HG03378 (cell line): ENCODE data around the gene PRDM2.

Experiments used
- ATAC-seq: cut with Tn5 transposase; IDR thresholded peaks from one replicate; pipeline ENCODE4 v1.9.1; 2021; ENCODE audit warnings: mild to moderate bottlenecking, moderate library complexity; ENCODE audit not compliant: unreplicated experiment

PRDM2 gene

DNA sequence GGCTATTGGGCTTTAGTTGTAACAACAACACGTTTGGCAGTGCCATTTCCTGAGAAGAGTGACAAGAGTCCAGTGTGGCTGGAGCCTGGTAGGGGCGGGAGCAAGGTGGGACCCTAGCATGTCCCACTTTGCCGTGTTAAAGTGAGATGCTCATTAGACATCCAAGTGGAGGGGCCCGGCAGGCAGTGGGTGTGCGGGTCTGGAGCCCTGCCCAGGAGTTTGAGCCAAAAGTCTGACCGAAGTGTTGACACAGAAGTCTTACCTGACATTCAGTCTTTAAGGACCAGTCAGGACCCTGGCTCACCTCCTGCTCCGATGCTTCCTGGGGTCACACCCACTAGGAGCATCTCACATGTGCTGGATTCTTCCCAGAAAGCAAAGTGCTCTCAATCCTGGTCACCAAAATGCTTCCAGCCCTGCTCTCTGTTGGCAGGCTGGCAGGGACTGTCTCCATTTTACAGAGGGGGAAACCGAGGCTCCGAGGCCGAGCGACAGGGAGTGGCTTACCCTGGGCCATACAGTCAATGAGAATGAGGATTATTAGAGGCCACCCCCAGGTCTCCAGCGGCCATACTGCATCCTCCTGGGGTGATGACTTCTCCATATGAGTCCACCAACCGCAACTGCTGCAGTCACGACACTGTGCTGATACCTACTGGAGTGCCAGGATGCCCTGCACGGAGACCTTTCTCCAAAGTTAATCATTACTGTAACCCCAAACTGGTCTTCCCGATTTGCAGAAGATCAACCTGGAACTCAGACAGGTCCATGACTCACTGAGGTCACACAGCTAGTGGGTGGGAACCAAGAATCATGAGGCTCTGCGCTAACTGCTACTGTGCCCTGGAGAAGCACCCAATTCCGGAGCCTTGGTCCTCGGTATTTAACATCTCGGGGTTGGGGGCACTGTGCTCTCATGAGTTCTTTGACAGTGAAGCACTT is 112.7 kb downstream of the PRDM2 start:
- ATAC-seq = no peak

DNA sequence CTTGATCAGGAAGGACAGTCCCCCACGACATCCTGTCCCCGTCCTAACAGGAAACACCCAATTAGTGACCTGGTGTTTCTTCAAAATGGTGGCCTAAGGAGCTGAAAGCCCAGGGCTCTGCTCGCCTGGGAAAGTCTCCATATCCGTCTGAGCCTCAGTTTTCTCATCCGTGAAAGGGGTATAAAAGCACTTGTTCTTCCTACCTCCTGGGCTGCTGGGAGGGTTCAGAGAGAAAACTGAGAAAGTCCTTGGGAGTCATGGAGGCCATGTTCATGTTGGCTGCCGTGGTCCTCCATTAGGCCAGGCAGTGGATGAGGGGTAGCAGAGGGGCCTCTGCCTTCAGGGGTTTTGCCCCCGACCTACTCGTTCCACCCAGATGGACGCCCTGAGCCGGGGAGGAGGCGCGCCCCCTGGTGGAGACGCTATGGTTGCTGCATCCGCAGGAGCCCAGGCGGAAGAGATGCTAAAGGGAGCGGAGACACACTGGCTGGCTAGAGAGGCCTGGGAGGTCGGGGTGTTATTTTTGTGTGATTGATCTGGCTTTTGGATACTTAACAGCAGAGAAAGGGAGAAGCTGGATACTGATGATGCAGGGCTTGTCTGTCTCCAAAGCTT is 113.5 kb downstream of the PRDM2 start:
- ATAC-seq = no peak

DNA sequence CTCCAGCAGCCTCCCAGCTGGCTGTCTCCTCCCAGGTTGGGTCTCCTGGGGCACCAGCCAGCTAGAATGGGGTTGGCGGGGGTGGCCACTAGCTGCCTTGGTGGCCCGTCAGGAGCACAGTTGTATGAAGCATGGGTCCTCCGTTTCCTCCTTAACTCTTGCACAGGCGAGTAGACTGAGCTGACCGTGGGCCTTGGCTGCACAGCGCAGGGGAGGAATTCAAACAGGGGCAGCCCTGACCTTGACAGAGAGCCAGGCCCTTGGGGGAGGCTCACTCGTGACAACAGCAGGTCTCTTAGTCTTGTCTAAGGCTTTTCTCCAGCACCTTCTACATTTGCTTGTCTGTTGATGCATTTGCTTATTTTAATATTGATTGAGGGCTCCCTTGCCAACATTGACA is 114.1 kb downstream of the PRDM2 start:
- no peak for ATAC-seq

DNA sequence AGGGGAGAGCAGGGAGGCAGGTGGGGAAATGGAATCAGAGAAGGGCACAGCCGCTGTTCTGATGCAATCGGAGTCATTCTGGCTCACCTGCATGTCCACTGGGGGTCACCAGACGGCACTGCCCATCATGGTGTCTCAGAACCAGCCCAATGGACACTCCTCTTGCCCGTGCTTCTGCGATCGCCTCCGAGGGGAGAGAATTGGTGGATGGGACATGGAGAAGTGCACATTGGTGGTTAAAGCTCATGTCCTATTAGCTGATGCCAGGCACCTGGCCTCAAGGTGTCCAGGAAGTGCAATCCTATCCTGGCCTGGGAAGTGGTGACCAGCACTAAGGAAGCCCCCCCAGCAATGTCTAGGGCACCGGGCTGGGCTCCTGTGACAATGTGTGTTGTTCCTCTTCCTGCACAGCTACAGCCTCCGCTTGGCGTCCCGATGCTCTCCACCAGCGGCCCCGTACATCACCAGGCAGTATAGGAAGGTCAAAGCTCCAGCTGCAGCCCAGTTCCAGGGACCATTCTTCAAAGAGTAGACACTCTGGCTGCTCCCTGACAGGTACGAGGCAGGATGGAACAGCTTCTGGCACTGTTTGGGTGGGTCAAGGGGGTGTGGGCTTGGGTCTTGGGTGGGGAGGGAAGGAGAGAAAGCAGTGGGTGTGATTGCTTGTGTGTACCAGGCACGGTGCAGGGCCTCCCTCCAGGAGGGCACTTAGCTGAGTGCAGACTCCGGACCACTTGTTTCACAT is 116.2 kb downstream of the PRDM2 start:
- ATAC-seq = no peak

DNA sequence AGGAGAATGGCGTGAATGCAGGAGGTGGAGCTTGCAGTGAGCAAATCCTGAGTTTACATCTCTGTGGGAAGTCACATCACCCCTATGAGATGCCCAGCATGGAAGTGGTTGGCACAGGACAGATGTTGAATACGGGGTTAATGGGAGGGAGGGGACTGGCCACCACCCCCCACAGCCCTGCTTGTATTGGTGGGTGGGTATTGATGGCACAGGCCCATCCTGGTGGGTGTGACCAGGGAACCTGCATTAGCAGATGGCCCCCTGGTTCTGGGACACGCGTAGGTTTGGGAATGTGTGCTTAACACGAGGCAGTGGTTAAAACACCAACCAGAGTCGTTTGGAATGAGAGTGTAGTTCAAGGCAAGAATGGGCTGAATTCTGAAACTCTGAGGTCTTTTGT is 117.9 kb downstream of the PRDM2 start:
- no peak for ATAC-seq

DNA sequence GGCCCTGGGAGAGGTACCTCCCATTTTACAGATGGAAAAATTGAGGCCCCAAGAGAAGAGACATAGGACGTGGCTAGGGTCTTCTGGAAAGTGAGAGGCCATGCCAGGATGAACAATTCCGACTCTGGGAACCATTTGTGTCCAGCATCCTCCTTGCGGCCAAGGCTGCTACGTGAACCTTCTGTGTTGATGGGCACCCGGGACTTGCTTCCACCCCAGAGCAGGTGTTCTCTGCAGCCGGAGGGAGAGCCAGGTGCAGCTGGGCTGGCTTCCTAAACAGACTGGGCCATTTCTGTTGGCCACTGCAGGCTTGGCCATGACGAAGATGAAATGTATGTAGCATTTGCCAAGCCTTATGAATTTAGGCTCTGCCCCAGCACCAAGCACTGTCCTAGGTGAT is 118.9 kb downstream of the PRDM2 start:
- no peak for ATAC-seq

DNA sequence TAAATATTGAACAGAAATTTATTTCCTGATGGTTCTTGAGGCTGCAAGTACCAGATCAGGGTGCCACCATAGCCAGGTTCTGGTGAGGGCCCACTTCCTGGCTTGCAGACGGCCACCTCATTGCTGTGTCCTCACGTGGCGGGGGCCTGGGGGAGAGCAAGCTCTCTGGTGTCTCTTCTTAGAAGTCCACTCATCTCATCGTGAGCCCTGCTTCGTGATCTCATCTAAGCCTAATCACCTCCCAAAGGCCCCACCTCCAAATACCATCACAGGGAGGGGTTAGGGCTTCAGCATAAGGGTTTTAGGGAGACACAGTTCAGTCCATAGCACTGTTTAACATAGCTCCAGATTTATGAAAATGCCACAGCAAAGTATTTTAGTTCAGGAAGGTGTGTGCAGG is 119.7 kb downstream of the PRDM2 start:
- ATAC-seq = no peak

DNA sequence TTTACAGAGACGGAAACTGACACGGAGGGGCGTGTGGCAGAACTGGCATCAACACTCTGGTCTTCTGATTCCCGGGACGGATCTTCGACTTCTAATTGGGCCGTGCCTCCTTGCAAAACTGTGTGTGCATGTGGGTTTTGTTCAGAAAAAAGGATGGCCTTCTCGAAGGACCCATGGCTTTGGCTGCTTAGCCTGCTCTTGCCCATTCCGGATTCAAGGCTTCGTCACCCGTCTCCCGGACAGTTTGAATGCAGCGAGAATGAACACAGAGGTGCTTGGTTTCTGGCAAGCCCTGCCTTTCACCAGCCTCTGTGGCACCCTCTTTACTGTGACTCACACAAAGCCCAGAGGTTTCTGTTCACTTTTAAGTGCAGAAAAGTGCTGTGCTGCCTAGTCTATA is 120.1 kb downstream of the PRDM2 start:
- no peak for ATAC-seq

DNA sequence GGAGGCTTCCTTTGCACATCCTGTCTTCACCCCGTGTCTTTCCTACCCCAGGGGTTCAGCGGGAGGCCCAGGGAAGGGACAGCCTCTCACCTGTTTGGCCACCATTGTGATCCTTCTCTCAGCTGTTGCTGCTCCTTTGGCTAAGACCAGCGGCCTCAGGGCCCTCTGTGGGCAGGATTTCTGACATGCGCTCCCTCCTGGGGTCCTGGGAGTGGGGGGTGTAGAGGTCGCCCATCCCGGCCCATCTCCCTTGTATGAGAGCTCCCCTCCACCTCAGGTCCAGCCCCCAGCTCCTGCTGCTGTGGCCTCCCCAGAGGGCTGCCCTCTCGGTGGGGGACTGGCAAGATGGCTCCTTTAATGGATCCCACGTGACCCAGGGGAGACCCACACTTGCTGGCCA is 120.5 kb downstream of the PRDM2 start:
- ATAC-seq = no peak

DNA sequence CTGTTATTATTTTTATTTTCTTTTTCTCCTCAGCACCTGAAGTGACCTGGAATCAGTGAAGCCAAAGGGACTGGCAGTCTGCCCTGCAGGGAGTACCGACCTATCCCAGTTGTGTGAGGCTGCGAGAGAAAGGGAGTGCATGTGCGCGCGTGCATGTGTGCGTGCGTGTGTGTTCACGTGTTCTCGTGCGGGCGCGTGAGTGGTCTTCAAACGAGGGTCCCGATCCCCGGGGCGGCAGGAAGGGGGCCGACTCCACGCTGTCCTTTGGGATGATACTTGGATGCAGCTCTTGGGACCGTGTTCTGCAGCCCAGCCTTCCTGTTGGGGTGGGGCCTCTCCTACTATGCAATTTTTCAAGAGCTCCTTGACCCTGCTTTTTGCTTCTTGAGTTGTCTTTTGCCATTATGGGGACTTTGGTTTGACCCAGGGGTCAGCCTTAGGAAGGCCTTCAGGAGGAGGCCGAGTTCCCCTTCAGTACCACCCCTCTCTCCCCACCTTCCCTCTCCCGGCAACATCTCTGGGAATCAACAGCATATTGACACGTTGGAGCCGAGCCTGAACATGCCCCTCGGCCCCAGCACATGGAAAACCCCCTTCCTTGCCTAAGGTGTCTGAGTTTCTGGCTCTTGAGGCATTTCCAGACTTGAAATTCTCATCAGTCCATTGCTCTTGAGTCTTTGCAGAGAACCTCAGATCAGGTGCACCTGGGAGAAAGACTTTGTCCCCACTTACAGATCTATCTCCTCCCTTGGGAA is 123.3 kb downstream of the PRDM2 start:
- ATAC-seq = no peak

DNA sequence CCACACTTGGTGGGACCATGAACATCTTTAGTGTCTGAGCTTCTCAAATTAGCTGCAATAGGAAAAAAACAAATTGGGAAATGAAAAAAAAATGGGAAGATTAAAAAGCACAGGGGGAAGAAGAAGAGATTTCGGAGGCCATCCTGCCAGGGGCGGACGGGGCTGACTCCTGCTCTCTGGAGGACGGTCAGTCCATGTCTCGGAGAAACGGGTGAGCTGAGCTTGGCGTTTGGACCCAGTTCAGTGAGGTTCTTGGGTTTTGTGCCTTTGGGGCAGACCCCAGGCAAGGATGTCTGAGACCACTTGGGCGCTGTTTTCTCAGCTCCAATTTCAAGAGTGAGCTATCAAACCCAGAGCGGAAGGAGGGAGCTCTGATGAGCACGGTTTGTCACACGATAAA is 123.9 kb downstream of the PRDM2 start:
- no peak for ATAC-seq

DNA sequence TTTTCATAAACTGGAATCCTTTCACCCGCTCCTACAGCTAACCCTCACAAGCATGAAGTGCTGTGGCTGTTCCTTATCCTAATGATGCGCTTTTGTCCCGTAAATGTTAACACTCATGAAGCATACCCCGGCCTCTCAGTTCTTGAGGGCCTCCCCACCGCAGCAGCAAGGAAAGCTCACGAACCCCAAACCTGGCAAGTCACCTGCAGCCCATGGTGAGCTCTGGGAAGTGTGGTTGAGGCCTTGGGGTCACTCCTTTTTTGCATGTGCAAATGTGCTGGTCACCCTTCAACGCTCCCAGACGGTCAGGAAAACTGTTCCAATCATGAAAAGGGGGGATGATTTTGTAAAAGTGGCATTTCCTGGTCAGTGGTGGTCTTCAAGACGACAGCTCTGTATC is 124.6 kb downstream of the PRDM2 start:
- no peak for ATAC-seq

DNA sequence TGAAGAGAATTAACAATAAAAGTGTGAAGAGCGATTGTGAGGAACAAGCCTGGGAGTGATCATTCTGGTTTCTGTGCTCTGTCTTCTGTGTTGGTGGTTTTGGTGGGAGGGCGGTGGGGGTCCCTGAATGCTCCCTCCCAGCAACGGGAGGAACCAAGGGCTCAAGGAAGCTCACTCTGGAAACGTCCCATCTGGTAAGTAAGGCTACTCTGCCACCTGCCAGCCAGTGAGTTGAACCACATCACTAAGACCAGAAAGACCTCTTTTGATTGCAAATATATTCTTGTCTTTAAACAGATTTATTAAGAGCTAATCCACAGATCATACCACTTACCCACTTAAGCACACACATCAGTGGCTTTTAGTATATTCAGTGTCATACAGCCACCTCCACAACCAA is 125.0 kb downstream of the PRDM2 start:
- ATAC-seq = no peak

DNA sequence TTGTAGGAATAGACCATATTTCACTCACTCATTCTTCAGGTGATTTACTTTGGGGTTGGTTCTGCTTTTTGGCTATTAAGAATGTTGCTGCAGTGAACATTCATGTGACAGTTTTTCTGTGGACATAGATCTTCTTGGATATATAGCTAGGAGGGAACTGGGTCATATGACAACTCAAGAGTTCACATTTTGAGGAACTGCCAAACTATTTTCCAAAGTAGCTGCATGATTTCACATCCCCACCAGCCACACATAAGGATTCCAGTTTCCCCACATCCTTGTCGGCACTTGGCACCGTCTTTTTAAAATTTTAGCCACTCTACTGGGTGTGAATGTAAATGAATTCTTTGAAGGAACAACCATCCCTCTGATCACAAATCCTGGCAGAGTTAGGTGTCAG is 126.0 kb downstream of the PRDM2 start:
- ATAC-seq = no peak

DNA sequence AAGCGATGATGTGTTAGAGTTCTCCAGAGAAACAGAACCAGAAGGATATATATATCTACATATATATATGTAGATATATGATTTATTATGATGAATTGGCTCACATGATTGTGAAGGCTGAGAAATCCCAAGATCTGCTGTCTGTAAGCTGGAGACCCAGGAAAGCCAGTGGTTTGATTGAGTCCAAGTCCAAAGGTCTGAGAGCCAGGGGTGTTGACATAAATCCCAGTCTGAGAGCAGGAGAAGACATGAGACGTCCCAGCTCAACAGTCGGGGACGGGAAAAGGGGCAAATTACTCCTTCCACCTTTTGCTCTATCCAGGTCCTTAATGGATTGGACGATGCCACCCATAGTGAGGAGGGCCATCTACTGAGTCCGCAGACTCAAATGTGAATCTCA is 126.6 kb downstream of the PRDM2 start:
- ATAC-seq = no peak

DNA sequence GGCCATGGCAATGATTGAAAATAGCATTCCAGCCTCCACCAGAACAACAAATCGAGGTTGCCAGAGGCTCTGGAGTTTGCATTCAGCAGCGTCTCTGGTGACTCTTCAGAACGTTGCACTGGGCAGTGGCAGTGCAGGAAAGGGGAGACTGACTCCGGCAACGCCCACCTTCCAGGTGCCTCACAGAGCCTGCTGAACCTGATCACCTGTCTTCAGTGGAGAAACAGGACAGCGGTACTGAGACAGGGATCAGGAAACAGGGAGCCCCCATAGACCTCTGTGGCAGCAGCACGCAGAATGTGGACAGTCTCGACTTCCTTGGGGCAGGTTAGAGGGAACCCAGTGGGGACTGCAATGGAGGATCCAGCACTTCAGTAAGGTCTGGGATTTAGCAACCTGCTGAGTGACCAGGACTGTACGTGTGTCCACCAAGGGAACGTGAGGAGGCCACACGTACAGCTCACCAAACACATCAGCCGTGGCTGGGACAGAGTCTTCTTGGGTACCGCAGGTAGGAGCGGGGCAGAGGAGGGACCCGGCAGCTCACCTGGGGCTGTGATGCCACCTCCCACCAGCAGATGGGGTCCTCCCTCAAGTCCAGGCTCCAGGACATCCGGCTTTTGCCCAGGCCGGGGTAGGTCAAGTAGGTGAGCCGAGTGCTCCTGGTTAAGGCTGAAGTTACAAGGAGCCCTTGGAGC is 128.6 kb downstream of the PRDM2 start:
- ATAC-seq = no peak

DNA sequence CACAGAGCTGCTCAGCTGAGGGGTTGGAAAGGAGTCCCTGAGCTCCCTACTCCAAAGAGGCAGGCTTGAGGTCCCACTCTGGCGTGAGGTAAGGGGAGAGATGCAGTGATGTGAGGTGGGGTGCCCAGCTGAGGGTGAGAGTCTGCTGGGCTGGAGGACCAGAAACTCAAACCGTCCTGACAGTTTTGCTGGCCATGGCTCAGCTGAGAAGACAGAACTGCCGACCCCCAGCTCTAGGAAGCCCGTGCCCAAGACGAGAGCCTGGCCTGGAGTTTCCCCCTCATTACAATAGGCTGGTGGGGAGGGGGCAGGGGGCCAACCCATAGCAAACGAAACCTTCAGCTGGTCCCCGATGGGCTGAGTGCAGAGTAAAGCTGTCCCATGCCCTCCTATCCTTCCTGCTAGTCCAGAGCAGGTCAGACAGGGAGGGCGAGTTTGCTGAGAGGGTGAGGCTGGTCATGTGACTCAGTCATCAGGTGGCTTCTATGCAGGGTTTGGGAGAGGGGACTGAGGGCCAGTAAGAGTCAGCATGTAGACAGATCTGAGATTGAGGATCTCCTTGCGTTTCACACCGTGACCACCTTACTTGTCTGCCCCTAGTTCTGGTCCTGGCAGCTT is 129.3 kb downstream of the PRDM2 start:
- no peak for ATAC-seq

DNA sequence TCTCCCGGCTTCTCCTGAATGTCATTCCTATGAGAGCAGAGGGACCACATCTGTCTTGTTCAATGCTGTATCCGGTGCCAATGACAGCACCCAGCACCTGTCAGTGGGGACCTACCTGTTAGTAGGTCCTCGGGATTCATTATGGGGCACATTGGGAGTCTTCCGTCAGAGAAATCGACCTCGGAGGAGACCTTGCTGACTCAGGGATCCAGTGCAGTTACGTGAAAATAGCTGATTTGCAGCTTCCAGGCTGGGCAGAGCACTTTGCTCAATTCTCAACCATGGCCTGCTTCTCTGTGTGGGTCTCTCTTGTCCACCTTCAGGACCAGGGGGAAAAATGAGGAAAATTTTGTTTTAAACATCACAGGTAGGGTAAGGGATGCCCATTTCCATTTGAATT is 130.2 kb downstream of the PRDM2 start:
- no peak for ATAC-seq

DNA sequence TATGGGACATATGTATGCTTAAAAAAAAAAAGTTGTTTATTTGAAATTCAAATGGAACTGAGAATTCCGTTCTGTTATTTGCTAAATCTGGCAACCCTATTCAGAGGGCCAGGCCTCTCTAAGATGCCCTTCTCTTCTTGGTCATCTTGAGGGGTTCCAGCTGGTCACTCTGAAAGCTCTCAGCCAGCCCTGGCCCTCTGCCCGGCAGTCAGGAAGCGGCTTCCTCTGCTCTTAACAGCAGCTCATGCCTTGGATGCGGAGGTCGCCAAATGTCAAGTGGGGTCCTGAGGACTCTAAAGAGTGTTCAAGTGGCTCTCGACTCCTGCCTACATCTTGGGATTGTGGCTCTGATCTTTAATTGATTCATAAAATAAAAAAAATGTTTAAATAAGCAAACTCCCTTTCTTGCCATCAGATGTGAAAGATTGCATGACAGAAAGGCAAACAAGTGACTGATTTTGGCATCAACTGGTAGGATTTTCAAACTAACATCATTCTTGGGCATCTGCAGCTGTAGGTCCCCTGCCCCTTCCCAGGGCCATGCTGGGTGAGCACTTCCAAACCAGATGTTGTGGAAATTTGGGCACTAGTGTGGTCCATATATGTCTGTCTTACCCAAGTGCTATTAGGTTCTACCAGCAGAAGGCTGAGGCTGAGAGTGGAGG is 130.8 kb downstream of the PRDM2 start:
- ATAC-seq = no peak

DNA sequence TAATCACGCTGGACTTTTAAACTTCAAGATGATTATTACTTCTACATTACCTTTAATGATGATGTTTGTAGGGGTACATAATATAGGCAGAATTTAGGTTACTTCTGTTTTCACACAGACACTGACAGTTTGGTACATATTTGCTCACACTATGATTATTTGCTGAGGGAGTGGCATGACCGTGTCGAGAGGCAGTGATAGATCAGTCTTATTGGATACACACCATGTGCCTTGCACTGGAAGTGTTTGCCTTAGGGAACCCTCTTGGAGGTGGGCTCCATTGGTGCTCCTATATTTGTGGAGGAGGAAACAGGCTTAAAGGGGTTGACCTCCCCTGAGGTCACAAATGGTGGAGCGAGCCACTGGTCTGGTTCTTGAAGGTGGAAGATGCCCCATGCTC is 132.1 kb downstream of the PRDM2 start:
- no peak for ATAC-seq
